Endothelial cell of hepatic sinusoid (primary cell): ENCODE measurements around the gene NT5C1B.

ENCODE experiments used
- in situ Hi-C: cut with HindIII; loops from 2 replicates; pipeline ENCODE4 v1.10.0; 2017; ENCODE audit warnings: low sequenced_read_pairs

The NT5C1B gene

GRCh38 chr2:18600255-18600613 is 10.9 kb upstream of the NT5C1B start:
- in situ Hi-C loops: no loop called here

DNA sequence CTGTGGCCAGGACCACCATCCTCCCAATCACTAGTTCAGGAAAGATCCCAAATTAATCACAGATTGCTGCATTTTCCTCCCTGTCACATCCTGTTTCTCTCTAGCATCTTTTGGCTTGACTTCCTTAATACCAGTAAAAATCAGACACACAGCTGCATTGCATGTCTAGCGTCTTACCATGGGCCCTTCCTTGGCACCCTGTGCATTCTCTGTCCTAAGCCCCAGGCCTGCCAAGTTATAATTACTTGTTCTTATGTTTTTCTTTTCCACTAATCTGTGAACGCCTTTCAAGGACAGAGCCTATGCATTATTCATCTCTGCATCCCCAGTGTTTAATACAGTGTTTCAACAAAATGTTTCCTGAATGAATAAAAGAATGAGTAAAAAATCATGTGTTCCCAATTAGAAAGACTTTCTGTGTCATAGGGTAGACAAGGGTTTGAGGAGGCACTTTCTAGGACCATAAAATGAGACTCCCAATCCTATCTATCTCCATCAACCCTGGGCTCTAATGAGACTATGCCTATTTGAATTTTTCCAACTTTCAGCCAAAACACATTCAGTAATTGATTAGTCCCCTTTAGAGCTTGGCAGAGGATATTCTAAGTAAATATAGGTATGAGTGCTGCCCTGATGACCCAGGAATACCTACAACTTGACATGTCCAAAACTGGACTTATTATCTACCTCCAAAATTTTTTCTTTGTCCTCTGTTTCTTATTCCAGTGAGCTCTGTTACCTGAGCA is 10.3 kb upstream of the NT5C1B start:
- in situ Hi-C loops: no loop called here

DNA sequence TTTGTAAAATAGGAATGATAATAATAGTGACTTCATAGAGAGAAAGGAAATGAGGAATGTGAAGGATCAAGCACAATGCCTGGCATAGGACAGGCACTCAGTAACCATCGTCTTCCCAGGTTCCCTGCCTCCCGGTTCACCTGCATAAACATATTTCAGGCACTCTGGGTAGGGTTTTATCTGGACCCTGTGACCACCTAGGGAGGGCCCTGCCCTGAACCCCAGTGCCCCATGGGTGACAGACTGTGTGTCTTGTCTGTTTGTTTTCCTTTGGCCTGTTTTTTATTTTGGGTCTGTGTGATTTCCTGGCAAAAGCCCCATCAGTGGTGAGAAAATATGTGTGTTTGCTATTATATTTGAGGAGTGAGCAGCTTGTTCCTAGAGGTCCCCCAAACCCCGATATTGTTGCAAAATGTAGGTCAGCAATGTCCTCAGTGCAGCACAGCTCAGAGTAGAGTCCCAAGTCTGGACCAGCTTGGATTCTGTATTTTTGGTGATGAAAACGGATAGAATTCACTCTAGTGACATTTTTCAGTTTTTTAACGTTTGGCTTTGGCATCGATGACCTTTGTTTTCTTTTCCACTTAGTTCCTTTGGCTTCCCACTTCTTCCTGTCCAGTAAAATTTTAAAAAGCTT is 9.6 kb upstream of the NT5C1B start:
- in situ Hi-C loops: no loop called here

DNA sequence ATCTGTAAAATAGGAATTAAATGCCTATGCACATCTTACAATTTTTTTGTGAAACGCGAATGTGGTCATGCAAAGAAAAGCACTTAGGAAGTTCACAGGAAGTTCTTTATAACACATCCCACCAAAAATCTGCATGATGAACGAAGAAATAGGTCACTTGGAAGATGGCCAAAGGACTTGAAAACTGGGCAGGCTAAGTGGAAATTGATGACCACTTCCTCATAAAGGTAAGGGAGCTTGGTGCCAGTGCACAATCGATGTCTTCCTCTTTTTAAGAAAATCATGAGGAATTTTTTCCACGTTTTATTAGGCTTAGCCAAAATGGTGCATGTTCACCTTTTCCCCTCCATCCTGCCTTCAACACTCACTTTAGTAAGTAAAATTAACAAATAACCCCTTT is 8.2 kb upstream of the NT5C1B start:
- in situ Hi-C loops: no loop called here

GRCh38 chr2:18596993-18597392 is 7.6 kb upstream of the NT5C1B start:
- in situ Hi-C loops: no loop called here

- in situ Hi-C loops: no loop called here
These were observed 4.1 kb upstream of the NT5C1B start for GRCh38 chr2:18593496-18593895.

- in situ Hi-C loops: no loop called here
These were observed 3.0 kb upstream of the NT5C1B start for GRCh38 chr2:18592372-18592771.

DNA sequence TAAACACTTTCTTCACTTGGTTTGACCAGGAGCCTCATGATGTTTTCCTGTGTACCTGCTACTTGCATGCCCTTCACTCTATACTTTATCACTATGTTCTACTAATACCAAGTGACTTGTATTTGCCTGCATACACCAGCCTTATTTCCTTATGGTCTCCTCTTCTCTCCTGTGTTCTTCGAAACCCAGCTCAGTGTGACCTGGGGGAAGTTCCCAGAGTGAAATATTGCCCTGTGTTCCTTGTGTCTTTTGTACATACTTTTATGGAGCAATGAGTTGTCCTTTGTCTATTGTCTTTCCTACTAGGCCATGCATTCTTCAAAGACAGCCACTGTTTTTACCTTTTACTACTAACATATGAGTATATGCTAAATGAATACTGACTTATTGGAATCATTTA is 567 bp downstream of the NT5C1B start:
- in situ Hi-C loops: no loop called here

DNA sequence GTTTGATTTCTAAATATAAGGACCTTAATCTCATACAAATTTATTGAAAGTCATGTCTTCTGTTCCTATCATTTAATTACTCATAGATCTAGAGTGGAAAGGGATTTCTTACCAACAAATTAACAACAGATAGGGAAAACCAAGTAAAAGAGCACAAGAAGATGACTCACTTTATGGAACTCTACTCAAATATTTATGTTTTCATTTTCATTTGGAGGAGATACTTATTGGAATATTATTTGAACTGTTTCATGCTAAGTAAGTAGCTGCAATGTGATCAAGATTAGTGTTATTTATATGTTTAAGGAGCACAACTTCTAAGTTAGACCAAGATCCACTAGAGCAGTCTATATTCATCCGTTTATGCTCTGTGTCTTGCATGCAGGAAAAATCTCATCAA is 1.3 kb downstream of the NT5C1B start:
- in situ Hi-C loops: no loop called here

GRCh38 chr2:18585526-18585925 is 3.8 kb downstream of the NT5C1B start:
- in situ Hi-C loops: no loop called here

DNA sequence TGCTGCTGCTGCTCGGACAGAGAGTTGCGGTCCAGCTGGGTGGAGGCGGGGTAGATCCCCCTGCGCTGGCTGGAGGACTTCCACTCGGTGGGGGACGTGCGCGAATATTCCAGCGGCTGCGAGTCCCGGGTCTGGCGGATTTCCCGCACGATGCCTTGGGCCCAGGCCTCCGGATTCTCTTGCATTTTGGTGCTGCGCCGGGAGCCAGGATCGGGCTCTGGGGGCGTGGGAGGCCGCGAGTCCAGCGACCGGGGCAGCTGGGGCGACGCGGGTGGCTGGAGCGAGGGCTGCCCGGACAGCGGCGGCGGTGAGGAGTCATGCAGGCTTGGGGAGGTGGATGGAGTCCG is 4.8 kb downstream of the NT5C1B start:
- in situ Hi-C loops: no loop called here

DNA sequence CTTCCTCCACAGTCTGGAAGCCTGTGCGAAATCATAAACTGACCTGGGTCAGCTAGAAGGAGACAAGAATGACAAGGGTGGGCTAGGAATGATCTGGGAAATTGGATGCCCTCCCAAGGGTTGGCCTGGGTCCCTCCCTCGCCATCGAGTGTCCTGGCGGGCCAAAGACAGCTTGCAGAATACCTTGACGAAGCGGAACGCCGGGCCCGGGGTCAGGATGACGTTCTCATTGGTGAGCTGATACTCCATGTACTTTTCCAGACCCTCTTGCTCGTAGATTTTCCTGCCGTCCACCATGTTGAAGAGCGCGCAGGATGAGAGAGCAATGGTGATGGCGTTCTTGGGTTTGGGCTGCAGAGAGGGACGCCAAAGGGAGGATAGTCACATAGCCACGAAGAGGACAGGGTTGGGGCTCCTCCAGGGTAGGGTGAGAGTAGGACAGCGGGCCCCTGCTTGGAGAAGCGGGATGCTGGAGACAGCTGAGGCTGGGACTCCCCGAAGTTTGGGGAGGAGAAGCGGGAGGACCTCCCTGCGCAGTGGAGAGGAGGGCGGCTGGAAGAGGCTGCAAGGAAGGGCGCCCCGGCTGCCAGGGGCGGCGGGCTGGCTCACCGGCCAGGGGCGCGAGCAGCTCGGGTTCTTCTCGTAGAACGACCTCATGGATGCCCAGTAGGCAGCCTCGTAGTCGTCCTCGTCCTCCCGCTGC is 5.3 kb downstream of the NT5C1B start:
- in situ Hi-C loops: no loop called here

- in situ Hi-C loops: no loop called here
These were observed 8.8 kb downstream of the NT5C1B start for GRCh38 chr2:18580606-18581005.

GRCh38 chr2:18578033-18578432 is 11.3 kb downstream of the NT5C1B start:
- in situ Hi-C loops: no loop called here

GRCh38 chr2:18566145-18566769 is 23.1 kb downstream of the NT5C1B start:
- in situ Hi-C loops: no loop called here

DNA sequence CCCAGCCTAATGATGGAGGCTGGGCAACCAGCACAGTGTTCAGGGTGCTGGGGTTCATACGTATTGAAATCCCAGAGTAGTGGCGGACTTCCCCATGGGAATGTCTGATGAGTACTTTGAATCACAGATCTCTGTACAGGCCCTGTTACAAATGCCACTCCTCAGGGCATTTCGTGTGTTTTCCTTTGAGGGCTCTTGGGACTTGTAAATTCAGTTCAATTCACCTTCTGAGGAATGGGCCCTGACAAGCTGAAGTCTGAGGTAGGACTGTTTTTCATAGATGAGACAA is 28.6 kb downstream of the NT5C1B start:
- in situ Hi-C loops: no loop called here

- in situ Hi-C loops: no loop called here
These were observed 29.2 kb downstream of the NT5C1B start, which contains the start of gene RDH14 for GRCh38 chr2:18560031-18560796. Gene RDH14 (minus strand): TSS chr2:18560653. CDS start chr2:18560572, 81 bp downstream.

DNA sequence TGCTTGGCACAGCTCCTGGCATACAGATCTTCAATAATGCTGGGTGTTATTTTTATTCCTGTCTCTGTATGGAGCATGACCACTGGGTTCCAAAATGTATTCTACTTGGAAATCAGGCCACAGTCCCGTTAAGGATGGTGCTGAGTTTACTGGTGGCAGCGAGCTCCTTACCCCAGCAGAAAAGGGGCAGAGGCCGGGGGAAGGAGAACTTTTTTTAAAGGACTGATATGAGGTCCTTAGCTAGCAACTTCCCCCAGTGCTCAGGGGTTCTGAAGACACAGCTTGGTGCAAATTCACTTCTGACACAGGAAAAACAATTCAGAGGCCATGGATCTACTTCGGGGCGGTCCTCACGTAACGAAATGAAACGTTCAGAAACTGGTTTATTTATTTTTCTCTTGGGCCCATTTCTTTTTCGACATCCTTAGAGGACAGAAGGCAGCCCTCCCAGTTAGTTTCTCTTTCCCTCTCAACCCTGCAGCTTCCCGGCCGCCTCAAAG is 29.8 kb downstream of the NT5C1B start:
- in situ Hi-C loops: no loop called here

GRCh38 chr2:18558458-18558857 is 30.9 kb downstream of the NT5C1B start:
- in situ Hi-C loops: no loop called here

- in situ Hi-C loops: no loop called here
These were observed 32.2 kb downstream of the NT5C1B start for GRCh38 chr2:18557121-18557520.
